ENCODE measurements around the gene HPDL. TPM values are rescaled to one million over a fixed set of nuclear protein-coding genes. Genes with fewer than 3 reads are reported as not detected.

HPDL gene
- total and polyA plus RNA-seq, 2 of the 8 experiments (the other 6 are each of a cell fraction or from before 2014, with no cell fraction given) = 58.5 to 62.7 TPM

DNA sequence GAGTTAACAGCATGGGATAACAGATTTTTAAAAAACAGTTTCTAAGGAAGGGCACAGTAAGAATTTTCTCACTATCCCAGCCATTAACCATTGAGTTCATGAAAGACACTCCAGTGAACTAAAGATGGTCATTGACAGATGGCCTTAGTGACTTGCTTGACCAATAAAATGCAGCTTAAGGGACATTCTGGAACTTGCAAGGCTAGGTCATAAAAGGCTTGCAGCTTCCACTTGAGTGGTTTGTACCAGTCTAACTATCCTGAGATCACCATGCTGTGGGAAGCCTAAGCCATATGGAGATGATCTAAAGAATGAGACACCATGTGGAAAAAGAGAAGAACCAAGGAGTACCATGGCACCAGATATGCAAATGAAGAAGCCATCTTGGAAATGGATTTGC lies 51.5 kb downstream of the HPDL start:
- Histone ChIP-seq H3K79me1 (ENCODE audit: low read depth, low read length) (no peaks in the 10 kb centered on the region), H2BK120ac (replicated peaks; ENCODE audit: low read depth, low read length) (no peak overlapping the region), H4K91ac (replicated peaks; ENCODE audit: insufficient read length, low read length) (no peak overlapping the region), H3K36me3 (ENCODE audit: control insufficient read depth in 2 of 4, insufficient read depth in 4 of 4, low read length in 3 of 4) (no peaks in the 10 kb centered on the region), H2BK15ac (ENCODE audit: low read length) (no peak overlapping the region), H2BK5ac (ENCODE audit: low read depth, low read length) (no peak overlapping the region), H3K9me3 (ENCODE audit: insufficient read depth in 2 of 2, low read depth in 1 of 2, low read length in 1 of 2) (no peaks in the 10 kb centered on the region), H3K4me3 (ENCODE audit: extremely low read depth in 1 of 4, insufficient read depth in 2 of 4, low read depth in 3 of 4, low read length in 4 of 4) (no peak overlapping the region), H3K18ac (ENCODE audit: extremely low read depth, low read length) (no peak overlapping the region), H3K4ac (replicated peaks; ENCODE audit: insufficient read length, low read depth, low read length) (no peak overlapping the region), H3K23me2 (ENCODE audit: low read depth, low read length) (no peaks in the 10 kb centered on the region), H3K79me2 (ENCODE audit: control insufficient read depth in 1 of 2, insufficient read depth in 2 of 2, low read length in 2 of 2) (no peaks in the 10 kb centered on the region), H2AK5ac (ENCODE audit: low read depth, low read length) (no peak overlapping the region), H3K4me2 (ENCODE audit: insufficient read depth in 1 of 2, low read depth in 2 of 2, low read length in 2 of 2) (no peak overlapping the region), H4K8ac (ENCODE audit: extremely low read depth, insufficient read depth, low read length) (no peak overlapping the region), H3K23ac (ENCODE audit: insufficient read length) (no peak overlapping the region), H3K56ac (replicated peaks; ENCODE audit: insufficient read length, low read depth, low read length) (no peak overlapping the region), H3K27ac (ENCODE audit: low read depth, low read length) (no peak overlapping the region), H3K14ac (ENCODE audit: insufficient read length) (no peak overlapping the region), H4K5ac (ENCODE audit: insufficient read length, low read depth, low read length) (no peak overlapping the region), H2BK12ac (ENCODE audit: low read depth, low read length) (no peak overlapping the region), H2AFZ (ENCODE audit: low read length) (no peak overlapping the region), H3K4me1 (replicated peaks in 1 of 4; ENCODE audit: control insufficient read depth in 3 of 4, insufficient read depth in 4 of 4, low read length in 3 of 4) (no peaks in the 10 kb centered on the region), H3K27me3 (replicated peaks in 1 of 4; ENCODE audit: control insufficient read depth in 3 of 4, extremely low read depth in 1 of 4, insufficient read depth in 3 of 4, low read length in 3 of 4) (no peaks in the 10 kb centered on the region), H4K20me1 (replicated peaks in 1 of 2; ENCODE audit: control insufficient read depth in 1 of 2, insufficient read depth in 2 of 2, low read length in 2 of 2) (no peaks in the 10 kb centered on the region), H2BK20ac (ENCODE audit: low read length) (no peak overlapping the region), H3K9ac (replicated peaks in 1 of 4; ENCODE audit: extremely low read depth in 1 of 4, low read depth in 3 of 4, low read length in 3 of 4) (no peak overlapping the region)
- TF ChIP-seq YY1 (IDR thresholded peaks at IDR 0.05; ENCODE audit: low read depth, low read length) (0 out of 2 replicates have a peak, but pooled peaks have one; percentile 20), HDAC6 (IDR thresholded peaks at IDR 0.05; ENCODE audit: low read depth, low read length) (no peak), CEBPB (IDR thresholded peaks at IDR 0.05; ENCODE audit: low read depth, low read length) (no peak)
- no peak for FAIRE-seq
- POLR2A ChIA-PET (ENCODE audit: partially characterized antibody) = interaction anchor here (1.0 to 1.2 kb wide), 2 partner anchors 38 to 559 kb away, joined by 3 to 5 read pairs; partner anchors contain the start of genes MUTYH and TOE1
- DNase-seq (ENCODE audit: low read depth in 1 of 2, low spot score in 2 of 2) = no peak
- CTCF ChIA-PET (ENCODE audit: partially characterized antibody) = interaction anchor here (1.0 to 1.3 kb wide), 4 partner anchors 21 to 192 kb away, joined by 3 to 5 read pairs (median 4); no protein-coding TSS in a partner anchor

Other genes starting within 250 kb of the HPDL start
- gene ZSWIM5, start 120.3 kb upstream of the HPDL start, total RNA-seq (2021; fragmentation: NEBNext Ultra II Directional; extraction: Animal tissue kit (Norgen Biotek cat#: 25700)) = 2.4 and 2.5 TPM in 2 replicates
- gene ZSWIM5, start 120.3 kb upstream of the HPDL start, polyA plus RNA-seq (2011; rRNA removed) = 3.6 and 3.9 TPM in 2 replicates
- gene TOE1, start 13.3 kb downstream of the HPDL start, total RNA-seq (2021; fragmentation: NEBNext Ultra II Directional; extraction: Animal tissue kit (Norgen Biotek cat#: 25700)) = 14.5 and 15.2 TPM in 2 replicates
- gene TOE1, start 13.3 kb downstream of the HPDL start, polyA plus RNA-seq (2011; rRNA removed) = 23.6 and 25.8 TPM in 2 replicates
- 51.9 TPM in 2 replicates for gene MUTYH, start 13.5 kb downstream of the HPDL start, total RNA-seq (2021; fragmentation: NEBNext Ultra II Directional; extraction: Animal tissue kit (Norgen Biotek cat#: 25700))
- 65.7 and 86.4 TPM in 2 replicates for gene MUTYH, start 13.5 kb downstream of the HPDL start, polyA plus RNA-seq (2011; rRNA removed)
- gene TESK2, start 164.3 kb downstream of the HPDL start, total RNA-seq (2021; fragmentation: NEBNext Ultra II Directional; extraction: Animal tissue kit (Norgen Biotek cat#: 25700)) = 10.9 and 12.6 TPM in 2 replicates
- 10.0 and 10.8 TPM in 2 replicates for gene TESK2, start 164.3 kb downstream of the HPDL start, polyA plus RNA-seq (2011; rRNA removed)
- 3.7 and 3.8 TPM in 2 replicates for gene CCDC163, start 173.2 kb downstream of the HPDL start, total RNA-seq (2021; fragmentation: NEBNext Ultra II Directional; extraction: Animal tissue kit (Norgen Biotek cat#: 25700))
- 5.0 and 6.0 TPM in 2 replicates for gene CCDC163, start 173.2 kb downstream of the HPDL start, polyA plus RNA-seq (2011; rRNA removed)
- 7.3 and 9.8 TPM in 2 replicates for gene MMACHC, start 173.4 kb downstream of the HPDL start, total RNA-seq (2021; fragmentation: NEBNext Ultra II Directional; extraction: Animal tissue kit (Norgen Biotek cat#: 25700))
- gene MMACHC, start 173.4 kb downstream of the HPDL start, polyA plus RNA-seq (2011; rRNA removed) = 11.1 and 11.2 TPM in 2 replicates
- 1,354 and 1,418 TPM in 2 replicates for gene PRDX1, start 195.0 kb downstream of the HPDL start, total RNA-seq (2021; fragmentation: NEBNext Ultra II Directional; extraction: Animal tissue kit (Norgen Biotek cat#: 25700))
- gene PRDX1, start 195.0 kb downstream of the HPDL start, polyA plus RNA-seq (2011; rRNA removed) = 611 and 1,165 TPM in 2 replicates
- gene AKR1A1, start 223.9 kb downstream of the HPDL start, total RNA-seq (2021; fragmentation: NEBNext Ultra II Directional; extraction: Animal tissue kit (Norgen Biotek cat#: 25700)) = 334 and 344 TPM in 2 replicates
- gene AKR1A1, start 223.9 kb downstream of the HPDL start, polyA plus RNA-seq (2011; rRNA removed) = 399 and 435 TPM in 2 replicates

All from H1 (cell line).